ENCODE measurements around the gene ID4. TPM values are rescaled to one million over a fixed set of nuclear protein-coding genes. Genes with fewer than 3 reads are reported as not detected.

Gene ID4
- total RNA-seq, 1 experiment from 2014 or later, result 0.10 TPM

GRCh38 chr6:19879663-19880062 lies 42.5 kb downstream of the ID4 start (continued):
- TF ChIP-seq POLR2AphosphoS5 (IDR thresholded peaks at IDR 0.05; ENCODE audit: low read depth, low read length) (no peak), SIN3A (IDR thresholded peaks at IDR 0.05; ENCODE audit: low read depth) (no peak), EZH2 (IDR thresholded peaks at IDR 0.05) (no peak), JUND (IDR thresholded peaks at IDR 0.05) (no peak), MAX (IDR thresholded peaks at IDR 0.05) (no peak), EGR1 (IDR thresholded peaks at IDR 0.05; ENCODE audit: low read depth) (no peak)

GRCh38 chr6:19880066-19880465 lies 42.9 kb downstream of the ID4 start:
- no TSS peak for BruUV-seq (replicated peaks)
- CTCF ChIA-PET, result no interaction called here

More at GRCh38 chr6:19880066-19880465, 42.9 kb downstream of the ID4 start:
- DNase-seq (ENCODE audit: low read depth, low spot score) (no peak), ATAC-seq (no peak)
- H3K27ac ChIP-seq (ENCODE audit: low read depth, low read length), result no peak overlapping the region
- H3K79me2 ChIP-seq (ENCODE audit: insufficient read depth, low read length), result no peaks in the 10 kb centered on the region
- peaks cover 7% of the 10 kb centered on the region in 2 experiments; a peak in 2 of 4 replicates for H3K4me1 ChIP-seq (ENCODE audit: control insufficient read depth in 1 of 2, insufficient read depth in 2 of 2, low read length in 2 of 2)
- H2AFZ ChIP-seq (ENCODE audit: low read depth, low read length, poor library complexity, severe bottlenecking), result no peak overlapping the region
- H3K9me2 ChIP-seq (ENCODE audit: insufficient read depth), result no peaks in the 10 kb centered on the region
- no peak overlapping the region for H3K4me3 ChIP-seq (replicated peaks in 1 of 2; ENCODE audit: low read depth in 1 of 2, low read length in 2 of 2)
- no peaks in the 10 kb centered on the region for H3K36me3 ChIP-seq (ENCODE audit: control insufficient read depth in 1 of 2, insufficient read depth in 2 of 2, low read length in 2 of 2)
- RAD21 ChIA-PET (ENCODE audit: low non-redundant PET in 1 of 2, low total read pairs in 2 of 2, uncharacterized antibody in 2 of 2, unreplicated experiment in 2 of 2), result no interaction called here
- no peak overlapping the region for H3K4me2 ChIP-seq (ENCODE audit: low read length)
- no peaks in the 10 kb centered on the region for H3K9me3 ChIP-seq (ENCODE audit: control insufficient read depth in 1 of 2, insufficient read depth in 1 of 2, low read depth in 1 of 2, low read length in 2 of 2)
- H3K27me3 ChIP-seq (ENCODE audit: insufficient read depth, low read length), result no peaks in the 10 kb centered on the region
- POLR2A ChIA-PET, result no interaction called here
- no peaks in the 10 kb centered on the region for H4K20me1 ChIP-seq (ENCODE audit: insufficient read depth)
- no peak overlapping the region for H3K9ac ChIP-seq (ENCODE audit: low read length)
- intact Hi-C loops (cut with micrococcal nuclease), result no loop called here
- TF ChIP-seq JUND (IDR thresholded peaks at IDR 0.05) (no peak), RAD21 (IDR thresholded peaks at IDR 0.05; ENCODE audit: low read depth) (no peak), EGR1 (IDR thresholded peaks at IDR 0.05; ENCODE audit: low read depth) (no peak), SP1 (IDR thresholded peaks at IDR 0.05; ENCODE audit: low read depth) (no peak), REST (IDR thresholded peaks at IDR 0.05; ENCODE audit: low read depth) (no peak), SIN3A (IDR thresholded peaks at IDR 0.05; ENCODE audit: low read depth) (no peak), FOSL1 (IDR thresholded peaks at IDR 0.05; ENCODE audit: low read depth) (no peak), ZNF274 (IDR thresholded peaks at IDR 0.05; ENCODE audit: low read depth, low read length) (no peak), EZH2phosphoT487 (IDR thresholded peaks at IDR 0.05; ENCODE audit: borderline replicate concordance) (no peak), SRF (IDR thresholded peaks at IDR 0.05; ENCODE audit: low read depth) (no peak), POLR2A (IDR thresholded peaks at IDR 0.05; ENCODE audit: borderline replicate concordance, extremely low read depth, insufficient read depth, insufficient read length) (no peak), YY1 (IDR thresholded peaks at IDR 0.05; ENCODE audit: extremely low read depth, insufficient replicate concordance, low read depth, low read length) (no peak), ZBTB33 (IDR thresholded peaks at IDR 0.05; ENCODE audit: extremely low read depth, insufficient replicate concordance, low read length) (no peak), CEBPB (IDR thresholded peaks at IDR 0.05; ENCODE audit: low read depth) (no peak), TCF7L2 (IDR thresholded peaks at IDR 0.05; ENCODE audit: borderline replicate concordance, extremely low read depth, insufficient read depth, insufficient read length) (no peak), ATF3 (IDR thresholded peaks at IDR 0.05) (no peak), POLR2AphosphoS5 (IDR thresholded peaks at IDR 0.05; ENCODE audit: low read depth, low read length) (no peak), ZFX (IDR thresholded peaks at IDR 0.05) (no peak)

Data from HCT116 (cell line).